Stimulated activated CD4-positive, alpha-beta T cell treated with anti-CD3 and anti-CD28 coated beads, TNF-alpha, amount 100 ng/mL, for 24 hours (primary cell): ENCODE results near the gene SAMD14.

Source experiments
- DNase-seq, 3 experiments: peaks; one replicate each; pipeline ENCODE4 v3.0.0-alpha.2; 2020; ENCODE audit warnings: low read depth in 3 of 3

Gene SAMD14

GRCh38 chr17:50113624-50114320 is 16.2 kb downstream of the SAMD14 start:
- DNase-seq, result no peak

DNA sequence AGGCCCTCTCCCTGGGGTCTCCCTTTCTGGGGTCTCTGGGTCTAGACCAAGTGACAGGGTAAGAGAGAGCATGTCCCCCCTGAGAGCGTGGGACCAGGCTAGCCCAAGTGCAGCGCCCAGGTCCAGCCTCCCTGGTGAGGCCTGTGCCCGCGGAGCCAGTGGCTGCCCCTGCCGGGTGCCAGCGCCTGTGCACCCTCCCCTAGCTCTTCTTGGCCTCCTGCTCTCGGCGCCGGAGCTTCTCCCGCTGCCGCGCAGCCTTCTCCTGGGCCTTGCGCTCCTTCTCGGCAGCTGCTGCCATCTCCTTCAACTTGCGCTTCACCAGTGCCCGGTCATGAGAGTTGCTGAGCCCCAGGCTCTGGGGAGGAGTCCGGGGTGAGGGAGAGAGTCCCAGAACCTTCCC is 17.3 kb downstream of the SAMD14 start:
- no peak for DNase-seq

DNA sequence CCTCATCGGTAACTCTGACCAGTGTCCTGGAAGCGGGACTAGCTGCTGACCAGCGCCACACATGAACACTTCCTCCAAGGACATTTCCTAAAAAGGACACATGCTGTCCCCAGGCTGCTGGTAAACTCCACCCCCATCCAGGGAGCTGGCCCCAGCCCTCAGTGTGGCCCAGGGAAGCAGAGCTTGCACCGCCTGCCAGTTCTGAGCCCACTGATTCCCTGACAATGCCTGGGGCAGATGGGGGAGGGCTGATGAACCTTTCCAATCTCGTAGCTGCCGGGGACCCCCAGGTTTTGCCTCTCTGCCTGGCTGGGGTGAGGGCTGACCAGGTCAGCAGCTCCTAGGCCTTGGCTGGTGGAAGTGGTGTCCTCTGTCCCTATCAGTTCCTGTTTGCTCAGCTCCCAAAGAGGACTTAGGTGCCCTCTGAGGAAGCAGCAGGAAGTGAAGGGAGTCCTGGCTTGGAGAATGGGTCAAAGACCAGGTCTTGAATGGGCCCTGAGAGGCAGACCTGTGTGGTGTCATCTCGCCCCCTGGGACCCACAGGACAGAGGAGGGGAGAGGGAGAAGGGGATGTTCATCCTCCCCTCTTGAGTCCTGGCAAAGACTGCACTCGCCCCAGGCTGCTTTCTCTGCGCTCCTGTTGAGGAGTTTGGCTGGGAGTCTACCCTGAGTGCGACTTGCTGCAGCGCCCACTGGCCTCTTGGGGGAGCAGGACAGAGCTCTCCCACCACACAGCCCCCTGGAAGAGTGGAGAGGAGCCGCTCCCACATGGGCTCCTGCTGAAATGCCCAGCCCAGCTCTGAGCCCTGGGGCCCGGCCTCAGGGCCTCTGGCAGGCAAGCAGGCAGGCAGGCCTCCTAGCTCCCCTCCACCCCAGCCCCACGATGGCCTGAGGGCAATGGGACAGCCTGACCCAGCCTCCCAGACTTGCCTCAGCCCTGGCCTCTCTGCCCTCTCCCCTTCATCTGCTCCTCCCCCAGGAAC is 18.0 kb downstream of the SAMD14 start:
- no peak for DNase-seq

DNA sequence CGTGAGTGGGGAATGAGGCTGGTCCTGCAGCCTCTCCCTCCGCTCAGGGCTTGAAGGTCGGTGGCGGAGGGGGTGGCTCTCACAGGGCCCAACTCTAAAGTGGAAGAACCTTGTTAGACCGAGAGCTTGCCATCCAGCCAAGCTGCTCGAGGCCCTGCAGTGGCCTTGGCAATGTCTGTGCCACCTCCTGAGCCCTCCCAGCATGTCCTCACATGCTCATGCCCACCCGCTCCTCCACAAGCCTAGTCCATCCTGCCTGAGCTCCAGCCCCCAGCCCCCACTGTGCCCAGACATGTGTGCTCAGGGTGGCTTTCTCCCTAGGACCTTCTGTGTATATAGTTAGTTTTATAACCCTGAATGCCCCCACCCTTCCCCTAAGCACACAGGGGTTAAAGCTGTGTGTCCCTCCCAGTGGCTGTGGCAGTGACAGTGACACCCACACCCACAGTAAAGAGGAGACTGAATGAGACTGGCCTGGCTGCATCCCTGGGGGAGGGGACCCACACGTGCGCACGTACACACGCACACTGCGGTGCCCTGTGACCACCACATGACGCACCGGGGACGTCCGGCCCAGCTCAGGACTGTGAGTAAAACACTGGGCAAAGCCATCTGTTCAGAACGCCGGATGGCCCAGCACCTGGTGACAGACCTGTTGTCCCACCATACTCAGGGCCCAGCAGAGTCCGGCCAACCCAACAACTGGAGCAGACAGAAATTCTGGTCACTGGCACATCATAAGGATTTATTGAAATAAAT is 19.2 kb downstream of the SAMD14 start:
- no peak for DNase-seq

GRCh38 chr17:50109785-50110184 is 20.2 kb downstream of the SAMD14 start:
- no peak for DNase-seq

GRCh38 chr17:50109207-50109606 is 20.8 kb downstream of the SAMD14 start:
- DNase-seq, result no peak

- DNase-seq, result no peak
Measured at GRCh38 chr17:50108556-50108955, 21.4 kb downstream of the SAMD14 start.

GRCh38 chr17:50107790-50108414 is 22.1 kb downstream of the SAMD14 start:
- DNase-seq, result no peak

GRCh38 chr17:50106393-50107131 is 23.4 kb downstream of the SAMD14 start:
- DNase-seq, result no peak

DNA sequence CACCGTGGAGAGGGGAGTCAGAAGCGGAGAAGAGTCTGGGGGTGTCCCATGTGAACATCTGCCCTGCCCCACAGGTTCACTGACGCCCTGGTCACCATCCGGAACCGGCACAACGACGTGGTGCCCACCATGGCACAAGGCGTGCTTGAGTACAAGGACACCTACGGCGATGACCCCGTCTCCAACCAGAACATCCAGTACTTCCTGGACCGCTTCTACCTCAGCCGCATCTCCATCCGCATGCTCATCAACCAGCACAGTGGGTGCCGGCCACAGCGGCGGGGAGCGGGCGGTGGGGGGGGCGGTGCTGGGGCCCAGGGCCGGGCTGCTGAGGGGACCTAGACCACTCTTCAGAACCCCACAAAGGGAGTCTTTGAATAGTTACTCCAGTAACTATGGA is 24.1 kb downstream of the SAMD14 start:
- DNase-seq, result no peak

- no peak for DNase-seq
Measured at GRCh38 chr17:50103941-50104340, 26.0 kb downstream of the SAMD14 start.

- no peak for DNase-seq
Measured at GRCh38 chr17:50103252-50103651, 26.7 kb downstream of the SAMD14 start.

GRCh38 chr17:50102164-50102991 is 27.6 kb downstream of the SAMD14 start:
- no peak for DNase-seq

DNA sequence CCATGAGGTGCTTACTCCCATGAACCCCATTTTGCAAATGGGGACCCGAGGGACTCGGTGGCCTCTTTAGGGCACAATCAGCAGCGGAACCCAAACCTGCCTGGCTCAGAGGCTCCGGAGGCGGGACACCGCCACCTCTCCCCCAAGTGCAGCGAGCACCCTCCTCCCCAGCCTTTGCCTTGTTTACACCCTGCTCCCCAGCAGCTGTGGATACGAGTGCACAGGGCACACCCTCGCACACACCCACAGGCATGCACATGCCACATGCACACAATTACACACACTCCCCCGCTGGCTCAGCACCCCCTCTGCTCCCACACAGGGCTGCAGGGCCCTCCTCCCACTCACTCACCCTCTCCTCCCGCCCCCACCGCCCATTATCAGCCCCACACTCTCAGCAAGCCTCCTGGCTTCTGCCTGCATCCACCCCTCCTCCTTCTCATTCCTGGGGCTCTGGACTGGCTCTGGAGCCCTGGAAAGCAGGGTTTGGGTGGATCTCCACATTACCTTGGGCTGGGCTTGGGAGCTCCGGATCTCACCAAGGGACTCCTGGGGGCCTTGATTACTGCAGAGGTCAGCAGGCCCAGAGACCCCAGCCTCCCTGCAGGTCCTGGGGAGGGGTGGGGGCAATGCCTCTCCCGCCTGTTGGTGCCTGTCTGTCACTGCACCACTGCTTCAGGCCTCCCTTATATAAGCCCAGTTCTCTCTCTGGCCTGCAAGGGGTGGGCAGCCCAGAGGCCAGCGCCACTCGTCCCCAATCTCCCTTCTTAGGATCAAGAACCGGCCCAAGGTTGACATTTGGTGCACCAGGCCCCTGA is 28.4 kb downstream of the SAMD14 start:
- no peak for DNase-seq

- no peak for DNase-seq
Measured at GRCh38 chr17:50100921-50101345, 29.0 kb downstream of the SAMD14 start.

DNA sequence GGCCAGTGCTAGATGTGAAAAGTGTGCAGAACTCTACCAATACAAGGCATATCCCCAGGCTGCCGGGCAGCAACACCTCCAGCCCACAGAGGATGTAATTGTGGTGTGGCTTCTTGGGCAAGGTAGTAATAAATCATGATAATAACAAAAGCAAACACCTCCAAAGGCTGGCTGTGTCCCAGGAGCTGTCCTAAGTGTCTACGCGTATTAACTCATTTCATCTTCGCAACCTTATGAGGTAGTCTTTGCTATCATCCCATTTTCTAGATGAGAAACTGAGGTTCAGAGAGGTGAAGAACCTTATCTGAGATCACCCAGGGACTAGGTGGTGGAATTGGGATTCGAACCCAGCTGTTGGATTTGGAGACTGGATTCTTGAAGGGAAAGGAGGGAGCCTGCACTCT is 29.5 kb downstream of the SAMD14 start:
- DNase-seq, result no peak

DNA sequence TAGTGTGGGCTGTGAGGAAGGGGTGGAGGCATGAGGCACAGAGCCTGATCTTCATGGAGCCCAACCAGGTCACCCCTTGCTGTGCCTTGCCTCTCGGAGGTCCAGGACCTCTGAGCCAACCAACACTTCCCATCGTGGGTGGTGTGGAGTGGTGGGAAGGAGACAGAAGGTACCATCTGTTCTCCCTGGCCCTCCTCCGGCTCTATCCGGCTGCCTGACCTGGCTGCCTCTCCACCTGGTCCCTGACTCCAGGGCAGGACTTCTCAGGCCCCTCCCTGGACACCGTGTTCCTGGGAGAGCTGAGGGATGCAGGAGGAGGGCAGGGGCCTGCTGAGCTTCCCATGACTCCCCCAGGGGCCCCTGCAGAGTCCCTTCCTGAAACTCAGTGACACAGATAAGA is 31.0 kb downstream of the SAMD14 start:
- DNase-seq, result no peak

DNA sequence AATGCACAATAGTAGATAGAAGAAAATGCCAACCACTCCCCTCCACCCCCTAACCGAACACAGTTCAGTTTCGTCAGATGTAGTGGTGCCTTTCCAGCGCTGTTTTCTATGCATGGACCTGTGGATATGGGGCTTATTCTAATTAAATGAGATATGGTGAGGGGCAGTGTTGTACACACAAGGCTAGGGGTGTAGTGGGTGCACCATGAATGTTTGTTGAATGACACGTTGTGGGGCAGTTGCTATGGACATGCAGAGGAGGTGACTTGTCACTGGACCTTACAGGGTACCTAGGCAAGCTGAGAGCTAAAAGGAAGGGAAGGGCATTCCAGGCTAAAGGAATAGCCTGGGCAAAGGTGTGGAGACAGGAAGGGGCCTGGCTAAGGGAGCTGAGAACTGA is 31.4 kb downstream of the SAMD14 start:
- no peak for DNase-seq

DNA sequence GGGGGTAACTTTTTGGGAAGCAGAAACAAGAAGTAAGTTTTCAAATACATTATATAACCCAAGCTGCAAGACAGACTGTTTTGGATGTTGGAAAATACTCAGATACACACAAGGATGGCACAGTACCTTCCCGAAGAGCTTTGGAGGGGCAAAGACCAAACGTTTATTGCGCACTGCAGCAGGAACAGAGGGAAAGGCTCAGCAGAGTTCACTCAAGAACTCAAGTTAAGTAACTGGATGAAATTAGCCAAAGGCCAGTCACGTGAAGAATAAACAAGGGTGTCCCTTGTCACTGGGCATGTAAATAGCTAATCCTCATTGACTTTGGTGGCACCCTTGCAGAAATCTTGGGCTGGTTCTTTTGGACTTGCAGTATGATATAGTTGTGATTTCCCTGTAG is 32.0 kb downstream of the SAMD14 start:
- DNase-seq, result no peak
